Measurements from ENCODE around the gene LGALS3BP. TPM values are rescaled to one million over a fixed set of nuclear protein-coding genes. Genes with fewer than 3 reads are reported as not detected.

The LGALS3BP gene
- total and polyA plus RNA-seq, 2 of the 4 experiments (the other 2 are of a cell fraction): 33.7 to 273 TPM

- Histone ChIP-seq H2AFZ (replicated peaks; ENCODE audit: low read length, poor library complexity) (no peak overlapping the region), H3K9me1 (ENCODE audit: insufficient read depth, low read length) (no peaks in the 10 kb centered on the region), H4K20me1 (ENCODE audit: insufficient read depth, low read length) (peaks cover 33% of the 10 kb centered on the region), H2BK20ac (ENCODE audit: low read depth, low read length) (no peak overlapping the region), H3K27ac (ENCODE audit: insufficient read depth, low read length) (no peak overlapping the region), H3K18ac (ENCODE audit: low read depth, low read length) (no peak overlapping the region), H4K5ac (ENCODE audit: low read depth, low read length) (no peak overlapping the region), H3K79me1 (ENCODE audit: low read depth in 1 of 2, low read length in 2 of 2) (peaks cover 22 to 58% of the 10 kb centered on the region in 2 experiments), H4K91ac (ENCODE audit: insufficient read depth, low read depth, low read length) (no peak overlapping the region), H3K4ac (ENCODE audit: low read depth, low read length) (no peak overlapping the region), H3K14ac (replicated peaks; ENCODE audit: low read depth, low read length) (no peak overlapping the region), H2AK5ac (ENCODE audit: low read depth, low read length) (no peak overlapping the region), H2BK120ac (ENCODE audit: low read depth, low read length) (no peak overlapping the region), H3K4me1 (ENCODE audit: control insufficient read depth, insufficient read depth, low read length) (no peaks in the 10 kb centered on the region), H3K27me3 (ENCODE audit: control insufficient read depth, insufficient read depth, low read length) (no peaks in the 10 kb centered on the region), H3K56ac (ENCODE audit: extremely low read depth, insufficient read depth, low read length) (no peak overlapping the region), H3K4me2 (ENCODE audit: low read depth, low read length) (no peak overlapping the region), H3K4me3 (ENCODE audit: insufficient read depth, low read depth, low read length) (no peak overlapping the region), H3K9ac (ENCODE audit: low read depth, low read length) (no peak overlapping the region), H2BK5ac (ENCODE audit: low read depth, low read length, poor library complexity, severe bottlenecking) (no peak overlapping the region), H3K9me3 (ENCODE audit: control insufficient read depth, insufficient read depth, low read length) (no peaks in the 10 kb centered on the region), H2BK15ac (ENCODE audit: low read depth, low read length) (no peak overlapping the region), H3K23ac (ENCODE audit: low read depth, low read length) (no peak overlapping the region), H3K36me3 (ENCODE audit: control insufficient read depth, insufficient read depth, low read length) (peaks cover 72% of the 10 kb centered on the region), H4K8ac (ENCODE audit: low read depth in 2 of 2, low read length in 2 of 2) (no peak overlapping the region), H2AK9ac (replicated peaks; ENCODE audit: low read depth, low read length, poor library complexity) (no peak overlapping the region)
- ATAC-seq (ENCODE audit: low read depth): no peak
- ChIA-PET CTCF (interaction anchor here (0.8 kb wide), 1 partner anchor 34 kb away, joined by 3 read pairs; no protein-coding TSS in a partner anchor), POLR2A (ENCODE audit: unreplicated experiment) (no interaction called here)
- BruUV-seq (replicated peaks): no TSS peak
- dilution Hi-C loops (cut with HindIII; ENCODE audit: low sequenced_read_pairs, unreplicated experiment): no loop called here
- TF ChIP-seq RCOR1 (IDR thresholded peaks at IDR 0.05; ENCODE audit: insufficient replicate concordance, low read length) (no peak), ELK1 (IDR thresholded peaks at IDR 0.05; ENCODE audit: borderline replicate concordance, low read depth, low read length) (no peak), RFX5 (IDR thresholded peaks at IDR 0.05; ENCODE audit: low read depth, low read length) (no peak), CEBPB (IDR thresholded peaks at IDR 0.05; ENCODE audit: low read depth, low read length) (no peak), RAD21 (IDR thresholded peaks at IDR 0.05; ENCODE audit: low read length) (no peak)
- no peak for DNase-seq
- intact Hi-C loops (cut with micrococcal nuclease): no loop called here
- in situ Hi-C loops (cut with MboI; ENCODE audit: low sequenced_read_pairs): no loop called here
- 80% methylated on average over 1 of the region's 22 CpGs; no CpG with 5 or more reads in 1 of the 2 experiments for WGBS, 2 experiments (ENCODE audit: extremely low coverage in 2 of 2, insufficient read length in 1 of 2)
Measured at GRCh38 chr17:78993981-78994671, 14.4 kb upstream of the LGALS3BP start.
